IMR-90 (cell line): ENCODE results near the gene SYNE1. TPM values are rescaled to one million over a fixed set of nuclear protein-coding genes. Genes with fewer than 3 reads are reported as not detected.

Source experiments
- ATAC-seq: fragments of 200-7000 bp; cut with Tn5 transposase; 2 replicates; pipeline ENCODE4 v1.9.1; 2020; ENCODE audit warnings: low read depth, mild to moderate bottlenecking, moderate library complexity
- BruUV-seq: library from RNA; stranded (reverse); fragments of 400-500 nt; replicated peaks from 2 replicates; lab custom pipeline; 2021; lab: Mats Ljungman, UMichigan
- CTCF ChIA-PET: fragments of 300-600 bp; formaldehyde crosslinking; extraction: SDS; loops from one replicate; lab custom pipeline; 2021; ENCODE audit warnings: antibody characterized with exemption; lab: Yijun Ruan, JAX
- POLR2A ChIA-PET: fragments of 300-600 bp; sonication (Branson Sonifier 250); formaldehyde crosslinking; loops from one replicate; lab custom pipeline; 2022; ENCODE audit warnings: antibody characterized with exemption; ENCODE audit not compliant: unreplicated experiment; lab: Charles Lee
- DNase-seq: peaks from one replicate; pipeline ENCODE4 v3.0.0; 2013
- H2AFZ ChIP-seq: replicated peaks from 2 replicates; pipeline ENCODE3; 2013; ENCODE audit warnings: low read length, mild to moderate bottlenecking; ENCODE audit not compliant: poor library complexity
- H2AK5ac ChIP-seq: 2 replicates; pipeline ENCODE4 v1.6.1; 2013; ENCODE audit warnings: low read depth, low read length, inconsistent platforms
- H2AK9ac ChIP-seq: replicated peaks from 2 replicates; pipeline ENCODE3; 2013; ENCODE audit warnings: mild to moderate bottlenecking, low read depth, low read length, moderate library complexity; ENCODE audit not compliant: poor library complexity
- H2BK120ac ChIP-seq: 2 replicates; pipeline ENCODE4 v1.6.1; 2013; ENCODE audit warnings: low read depth, low read length, inconsistent platforms
- H2BK15ac ChIP-seq: 3 replicates; pipeline ENCODE4 v1.6.1; 2013; ENCODE audit warnings: low read depth, low read length, inconsistent platforms
- H2BK20ac ChIP-seq: 2 replicates; pipeline ENCODE4 v1.6.1; 2013; ENCODE audit warnings: low read depth, mild to moderate bottlenecking, inconsistent platforms, low read length, moderate library complexity
- H2BK5ac ChIP-seq: 2 replicates; pipeline ENCODE4 v1.6.1; 2013; ENCODE audit warnings: mild to moderate bottlenecking, low read depth, low read length, inconsistent platforms; ENCODE audit not compliant: poor library complexity, severe bottlenecking
- H3K14ac ChIP-seq: replicated peaks from 2 replicates; pipeline ENCODE4 v1.6.1; 2013; ENCODE audit warnings: low read depth, low read length, inconsistent platforms
- H3K18ac ChIP-seq: 2 replicates; pipeline ENCODE4 v1.6.1; 2013; ENCODE audit warnings: low read depth, low read length, control low read depth
- H3K23ac ChIP-seq: 2 replicates; pipeline ENCODE4 v1.6.1; 2013; ENCODE audit warnings: low read depth, low read length, inconsistent platforms
- H3K27ac ChIP-seq: 2 replicates; pipeline ENCODE4 v1.5.1; 2013; ENCODE audit warnings: mild to moderate bottlenecking, control low read depth, low read length; ENCODE audit not compliant: insufficient read depth
- H3K27me3 ChIP-seq: 2 replicates; pipeline ENCODE4 v1.6.1; 2013; ENCODE audit warnings: low read length; ENCODE audit not compliant: control insufficient read depth, insufficient read depth
- H3K36me3 ChIP-seq: 2 replicates; pipeline ENCODE4 v1.6.1; 2013; ENCODE audit warnings: low read length, mixed read lengths; ENCODE audit not compliant: control insufficient read depth, insufficient read depth
- H3K4ac ChIP-seq: 2 replicates; pipeline ENCODE4 v1.6.1; 2013; ENCODE audit warnings: low read depth, low read length, inconsistent platforms
- H3K4me1 ChIP-seq: 2 replicates; pipeline ENCODE4 v1.6.1; 2013; ENCODE audit warnings: low read length, mixed read lengths; ENCODE audit not compliant: control insufficient read depth, insufficient read depth
- H3K4me2 ChIP-seq: 2 replicates; pipeline ENCODE4 v1.6.1; 2013; ENCODE audit warnings: low read depth, mild to moderate bottlenecking, control low read depth, low read length, moderate library complexity
- H3K4me3 ChIP-seq: 2 replicates; pipeline ENCODE4 v1.5.1; 2013; ENCODE audit warnings: low read depth, mild to moderate bottlenecking, control low read depth, low read length, moderate library complexity; ENCODE audit not compliant: insufficient read depth
- H3K56ac ChIP-seq: 2 replicates; pipeline ENCODE4 v1.6.1; 2013; ENCODE audit warnings: low read length, inconsistent platforms; ENCODE audit not compliant: insufficient read depth; ENCODE audit errors: extremely low read depth
- H3K79me1 ChIP-seq, 2 experiments: 2 replicates each; pipeline ENCODE4 v1.6.1; 2013; ENCODE audit warnings: low read length in 2 of 2, inconsistent platforms in 1 of 2, low read depth in 1 of 2
- H3K9ac ChIP-seq: 2 replicates; pipeline ENCODE4 v1.6.1; 2013; ENCODE audit warnings: low read depth, low read length, control low read depth
- H3K9me1 ChIP-seq: 2 replicates; pipeline ENCODE4 v1.6.1; 2013; ENCODE audit warnings: low read length, inconsistent platforms; ENCODE audit not compliant: insufficient read depth
- H3K9me3 ChIP-seq: 2 replicates; pipeline ENCODE4 v1.6.1; 2013; ENCODE audit warnings: low read length; ENCODE audit not compliant: control insufficient read depth, insufficient read depth
- H4K20me1 ChIP-seq: 2 replicates; pipeline ENCODE4 v1.6.1; 2013; ENCODE audit warnings: low read length, inconsistent platforms; ENCODE audit not compliant: insufficient read depth
- H4K5ac ChIP-seq: 2 replicates; pipeline ENCODE4 v1.6.1; 2013; ENCODE audit warnings: mild to moderate bottlenecking, low read depth, low read length, control low read depth
- H4K8ac ChIP-seq, 2 experiments: 2 replicates each; pipeline ENCODE4 v1.6.1; 2013; ENCODE audit warnings: low read depth in 2 of 2, low read length in 2 of 2, control low read depth in 1 of 2, inconsistent platforms in 1 of 2
- H4K91ac ChIP-seq: 2 replicates; pipeline ENCODE4 v1.6.1; 2013; ENCODE audit warnings: low read depth, low read length, inconsistent platforms; ENCODE audit not compliant: insufficient read depth
- BHLHE40 ChIP-seq: fragments of 150-350 bp; IDR thresholded peaks from 2 replicates; pipeline ENCODE4 v1.6.1; 2016; ENCODE audit warnings: mild to moderate bottlenecking, low read depth, low read length
- CTCF ChIP-seq: conservative IDR thresholded peaks from 2 replicates; pipeline ENCODE4 v1.5.1; 2012; ENCODE audit warnings: mild to moderate bottlenecking, low read depth, low read length, improper control_type of control experiment
- ELK1 ChIP-seq: fragments of 150-350 bp; IDR thresholded peaks from 2 replicates; pipeline ENCODE4 v1.6.1; 2016; ENCODE audit warnings: low read depth, mild to moderate bottlenecking, low read length, moderate library complexity, borderline replicate concordance
- MXI1 ChIP-seq: IDR thresholded peaks from 2 replicates; pipeline ENCODE4 v1.6.1; 2012; ENCODE audit warnings: low read depth, mild to moderate bottlenecking, low read length, moderate library complexity, borderline replicate concordance
- NFE2L2 ChIP-seq: fragments of 150-350 bp; IDR thresholded peaks from 2 replicates; pipeline ENCODE4 v1.6.1; 2016; ENCODE audit warnings: low read depth, mild to moderate bottlenecking, low read length
- RAD21 ChIP-seq: IDR thresholded peaks from 2 replicates; pipeline ENCODE4 v1.6.1; 2012; ENCODE audit warnings: low read length, improper control_type of control experiment
- RCOR1 ChIP-seq: IDR thresholded peaks from 2 replicates; pipeline ENCODE4 v1.6.1; 2012; ENCODE audit warnings: mild to moderate bottlenecking, low read length, improper control_type of control experiment; ENCODE audit not compliant: insufficient replicate concordance
- WGBS, 2 experiments: methylation state at CpG; one replicate each; pipeline versions ENCODE4 v1.1.5 to v1.1.7; 2013; ENCODE audit warnings: missing lambda C conversion rate in 2 of 2; ENCODE audit not compliant: insufficient read length in 1 of 2; ENCODE audit errors: extremely low coverage in 2 of 2; 5-methylcytosine and 5-hydroxymethylcytosine counted together
- dilution Hi-C: fragments of 300-500 bp; cut with HindIII; formaldehyde crosslinking; loops from one replicate; pipeline ENCODE4 v1.14.3; 2018; ENCODE audit warnings: low sequenced_read_pairs; ENCODE audit not compliant: unreplicated experiment
- in situ Hi-C: fragments of 300-500 bp; cut with MboI; formaldehyde crosslinking; loops from 3 replicates; pipeline ENCODE4 v1.14.3; 2019; ENCODE audit warnings: low sequenced_read_pairs, inconsistent platforms, mixed read lengths
- intact Hi-C: fragments of 100-400 bp; cut with micrococcal nuclease; formaldehyde crosslinking; loops from 2 replicates; pipeline ENCODE4 v1.10.0; 2022
- polyA plus RNA-seq, 3 experiments: library from polyadenylated mRNA; depleted of rRNA; stranded (reverse); fragments of >200 nt; gene quantifications; 2 replicates each; pipeline ENCODE4 v1.2.3, GENCODE V29; 2012; ENCODE audit warnings: low replicate concordance in 1 of 3
- total RNA-seq: library from RNA; depleted of rRNA; stranded (reverse); fragments of >200 nt; gene quantifications from 2 replicates; pipeline ENCODE4 v1.2.3, GENCODE V29; 2012
- TF ChIP-seq, protein P1 (sequence below): fragments of 150-350 bp; IDR thresholded peaks from 2 replicates; pipeline ENCODE4 v1.6.1; 2017; ENCODE audit warnings: mild to moderate bottlenecking, antibody characterized with exemption, low read length, low read depth

The SYNE1 gene
- total and polyA plus RNA-seq, 2 of the 4 experiments (the other 2 are of a cell fraction), result 34.1 to 159 TPM

DNA sequence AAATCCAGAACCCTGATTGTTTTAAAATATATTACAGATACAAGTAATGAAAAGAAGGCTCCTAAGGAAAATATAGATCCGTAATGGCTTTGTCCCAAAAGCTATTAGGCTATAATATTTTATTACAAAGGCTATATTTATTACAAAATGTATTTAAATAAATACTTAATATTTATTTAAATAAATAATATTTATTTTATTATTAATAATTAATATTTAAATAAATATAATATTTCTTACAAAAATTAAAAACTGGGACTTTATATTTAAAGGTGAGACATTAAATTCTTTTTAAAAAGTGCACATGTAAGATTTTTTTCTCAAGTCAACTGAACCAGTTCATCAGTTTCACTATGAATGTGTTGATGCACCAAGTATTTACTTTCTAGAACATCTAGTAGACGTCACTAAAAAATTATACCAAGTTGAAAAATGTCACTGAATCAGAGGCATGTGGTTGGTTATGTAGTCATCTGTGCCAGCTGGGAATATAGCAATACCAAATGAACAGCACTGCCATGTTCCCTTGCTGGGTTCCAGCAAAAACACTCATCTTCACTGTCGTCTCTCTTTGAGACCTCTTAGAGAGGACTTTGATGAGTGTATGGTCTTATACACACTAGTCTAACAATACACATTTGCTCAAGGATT lies 550.8 kb downstream of the SYNE1 start:
- no peak overlapping the region for H2BK15ac ChIP-seq
- H3K27ac ChIP-seq, result no peak overlapping the region

More for the DNA sequence above, 550.8 kb downstream of the SYNE1 start:
- H3K27me3 ChIP-seq, result no peaks in the 10 kb centered on the region
- no peak overlapping the region for H3K4ac ChIP-seq
- no peaks in the 10 kb centered on the region for H4K20me1 ChIP-seq
- peaks cover 10% of the 10 kb centered on the region; the same call in 1 of the 2 replicates for H3K9me1 ChIP-seq
- ChIA-PET CTCF (interaction anchor here (0.6 kb wide), 1 partner anchor 24 kb away, joined by 3 read pairs; no protein-coding TSS in a partner anchor), POLR2A (interaction anchor here (0.6 kb wide), 1 partner anchor 104 kb away, joined by 4 read pairs; no protein-coding TSS in a partner anchor)
- H3K56ac ChIP-seq, result no peak overlapping the region
- H3K4me3 ChIP-seq, result no peak overlapping the region
- H3K9me3 ChIP-seq, result no peaks in the 10 kb centered on the region
- no TSS peak for BruUV-seq
- no peak overlapping the region for H4K91ac ChIP-seq
- H3K4me2 ChIP-seq, result no peak overlapping the region
- dilution Hi-C loops (no loop called here), intact Hi-C loops (no loop called here), in situ Hi-C loops (no loop called here)
- no peak overlapping the region for H3K9ac ChIP-seq
- H4K5ac ChIP-seq, result no peak overlapping the region
- DNase-seq (no peak), ATAC-seq (no peak)
- no peak overlapping the region; the same call in 1 of the 2 replicates for H3K14ac ChIP-seq
- H2AK9ac ChIP-seq, result no peak overlapping the region
- TF ChIP-seq, protein P1, sequence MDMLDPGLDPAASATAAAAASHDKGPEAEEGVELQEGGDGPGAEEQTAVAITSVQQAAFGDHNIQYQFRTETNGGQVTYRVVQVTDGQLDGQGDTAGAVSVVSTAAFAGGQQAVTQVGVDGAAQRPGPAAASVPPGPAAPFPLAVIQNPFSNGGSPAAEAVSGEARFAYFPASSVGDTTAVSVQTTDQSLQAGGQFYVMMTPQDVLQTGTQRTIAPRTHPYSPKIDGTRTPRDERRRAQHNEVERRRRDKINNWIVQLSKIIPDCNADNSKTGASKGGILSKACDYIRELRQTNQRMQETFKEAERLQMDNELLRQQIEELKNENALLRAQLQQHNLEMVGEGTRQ, result no peak
- TF ChIP-seq BHLHE40, result no peak
- TF ChIP-seq NFE2L2, result no peak
- no peak for TF ChIP-seq RCOR1
- no peak for TF ChIP-seq MXI1
- no peak for TF ChIP-seq ELK1
- no peak for TF ChIP-seq RAD21
- no peak for TF ChIP-seq CTCF
- H3K79me1 ChIP-seq, result no peaks in the 10 kb centered on the region
- no peak overlapping the region for H2AK5ac ChIP-seq
- no peak overlapping the region for H4K8ac ChIP-seq
- H2AFZ ChIP-seq, result no peak overlapping the region
- H3K23ac ChIP-seq, result no peak overlapping the region; the same call in 1 of the 2 replicates
- no peak overlapping the region for H2BK20ac ChIP-seq
- no peak overlapping the region for H2BK5ac ChIP-seq
- H3K18ac ChIP-seq, result no peak overlapping the region
- H2BK120ac ChIP-seq, result no peak overlapping the region
- no peaks in the 10 kb centered on the region for H3K36me3 ChIP-seq
- WGBS, 2 experiments, result no CpG with 5 or more reads among the region's 3 CpGs
- peaks cover 4% of the 10 kb centered on the region; the same call in 1 of the 2 replicates for H3K4me1 ChIP-seq
